GM12878 (cell line): ENCODE measurements around the gene SETD2. TPM values are rescaled to one million over a fixed set of nuclear protein-coding genes. Genes with fewer than 3 reads are reported as not detected.

Source experiments
- ATAC-seq: fragments of 200-7000 bp; cut with Tn5 transposase; 3 replicates; pipeline ENCODE4 v1.9.1; 2020; ENCODE audit warnings: mild to moderate bottlenecking, moderate library complexity
- BruUV-seq: library from RNA; stranded (reverse); fragments of 400-500 nt; replicated peaks from 2 replicates; lab custom pipeline; 2021; lab: Mats Ljungman, UMichigan
- CTCF ChIA-PET: fragments of 300-600 bp; sonication (Branson Sonifier 250); formaldehyde crosslinking; extraction: SDS; loops from one replicate; lab custom pipeline; 2021; ENCODE audit warnings: inconsistent platforms; lab: Yijun Ruan, JAX
- POLR2A ChIA-PET: fragments of 350-600 bp; formaldehyde crosslinking; extraction: SDS; loops from one replicate; lab custom pipeline; 2021; ENCODE audit warnings: inconsistent platforms; lab: Charles Lee
- RAD21 ChIA-PET: fragments of 300-600 bp; sonication (Branson Sonifier 250); formaldehyde crosslinking; loops from one replicate; lab custom pipeline; 2023; ENCODE audit warnings: antibody characterized with exemption; ENCODE audit not compliant: unreplicated experiment; lab: Charles Lee
- SMC1A ChIA-PET: fragments of 300-600 bp; sonication (Branson Sonifier 250); formaldehyde crosslinking; loops from one replicate; lab custom pipeline; 2023; ENCODE audit not compliant: unreplicated experiment, uncharacterized antibody; lab: Charles Lee
- DNase-seq: peaks from one replicate; pipeline ENCODE4 v3.0.0-alpha.2; 2011; ENCODE audit warnings: low read depth, low spot score
- FAIRE-seq: peaks from 3 replicates; lab custom pipeline; 2011; peaks lifted over from hg19 to GRCh38; lab: Jason Lieb, UNC
- H2AFZ ChIP-seq: 2 replicates; pipeline ENCODE4 v1.6.0; 2011; ENCODE audit warnings: low read depth, low read length, control low read depth; ENCODE audit not compliant: control insufficient read depth
- H3K27ac ChIP-seq: 2 replicates; pipeline ENCODE4 v1.5.1; 2011; ENCODE audit warnings: control low read depth; ENCODE audit not compliant: control insufficient read depth, insufficient read depth
- H3K27me3 ChIP-seq, 2 experiments: replicated peaks in 1 of 2; 2 replicates each; pipeline versions ENCODE4 v1.6.0 to v1.6.1; 2011; ENCODE audit warnings: low read length in 1 of 2; ENCODE audit not compliant: control insufficient read depth in 2 of 2, insufficient read depth in 2 of 2
- H3K36me3 ChIP-seq, 2 experiments: 2 replicates each; pipeline ENCODE4 v1.5.1; 2011; ENCODE audit warnings: low read length in 1 of 2; ENCODE audit not compliant: control insufficient read depth in 2 of 2, insufficient read depth in 2 of 2
- H3K4me1 ChIP-seq: 2 replicates; pipeline ENCODE4 v1.6.1; 2011; ENCODE audit warnings: mild to moderate bottlenecking, low read length, moderate library complexity, mixed read lengths; ENCODE audit not compliant: control insufficient read depth, insufficient read depth
- H3K4me2 ChIP-seq: 2 replicates; pipeline ENCODE4 v1.6.0; 2011; ENCODE audit warnings: control low read depth; ENCODE audit not compliant: control insufficient read depth, insufficient read depth
- H3K4me3 ChIP-seq: fragments of 200-600 bp; sonication (generic); 2 replicates; pipeline ENCODE4 v1.5.1; 2016
- H3K79me2 ChIP-seq: 2 replicates; pipeline ENCODE4 v1.6.0; 2011; ENCODE audit warnings: low read length; ENCODE audit not compliant: control insufficient read depth, insufficient read depth
- H3K9ac ChIP-seq: 2 replicates; pipeline ENCODE4 v1.8.0; 2011; ENCODE audit warnings: low read length, control low read depth, mixed read lengths; ENCODE audit not compliant: control insufficient read depth, insufficient read depth
- H3K9me3 ChIP-seq: replicated peaks from 3 replicates; pipeline ENCODE4 v1.5.1; 2011; ENCODE audit warnings: mild to moderate bottlenecking, low read length; ENCODE audit not compliant: control insufficient read depth, insufficient read depth
- H4K20me1 ChIP-seq: 2 replicates; pipeline ENCODE4 v1.6.0; 2011; ENCODE audit not compliant: control insufficient read depth, insufficient read depth
- CEBPB ChIP-seq, 2 experiments: fragments of 150-350 bp in 1 of 2; IDR thresholded peaks; 2 replicates each; pipeline ENCODE4 v1.6.1; 2012 to 2014; ENCODE audit warnings: low read depth in 2 of 2, low read length in 2 of 2, borderline replicate concordance in 1 of 2, inconsistent platforms in 1 of 2
- CEBPZ ChIP-seq: fragments of 150-350 bp; IDR thresholded peaks from 2 replicates; pipeline ENCODE4 v1.6.1; 2016; ENCODE audit warnings: low read depth, low read length
- CHD2 ChIP-seq: IDR thresholded peaks from 2 replicates; pipeline ENCODE4 v1.6.1; 2011; ENCODE audit warnings: low read depth, low read length, improper control_type of control experiment, borderline replicate concordance
- EGR1 ChIP-seq, 2 experiments: IDR thresholded peaks; 1 replicate in 1 of 2; 2 replicates in 1 of 2; pipeline ENCODE4 v1.6.1; 2011 to 2012; ENCODE audit warnings: low read depth in 2 of 2, low read length in 2 of 2, borderline replicate concordance in 1 of 2, mild to moderate bottlenecking in 1 of 2, moderate library complexity in 1 of 2
- MXI1 ChIP-seq: fragments of 150-350 bp; IDR thresholded peaks from 2 replicates; pipeline ENCODE4 v1.6.1; 2011; ENCODE audit warnings: low read depth, mild to moderate bottlenecking, inconsistent platforms, low read length, improper control_type of control experiment
- POLR2A ChIP-seq: IDR thresholded peaks from 2 replicates; pipeline ENCODE4 v1.6.1; 2011; ENCODE audit warnings: low read depth, mild to moderate bottlenecking, low read length
- RCOR1 ChIP-seq: conservative IDR thresholded peaks from 2 replicates; pipeline ENCODE4 v1.6.1; 2012; ENCODE audit warnings: low read depth, low read length, improper control_type of control experiment
- TBL1XR1 ChIP-seq: IDR thresholded peaks from 2 replicates; pipeline ENCODE4 v1.6.1; 2012; ENCODE audit warnings: low read depth, low read length, improper control_type of control experiment
- ZBED1 ChIP-seq: IDR thresholded peaks from 2 replicates; pipeline ENCODE4 v1.6.1; 2016; ENCODE audit warnings: borderline replicate concordance
- ZNF207 ChIP-seq: fragments of 450-650 bp; IDR thresholded peaks from 2 replicates; pipeline ENCODE4 v1.6.1; 2014; ENCODE audit warnings: antibody characterized with exemption, mild to moderate bottlenecking, borderline replicate concordance
- ZNF24 ChIP-seq: fragments of 450-650 bp; IDR thresholded peaks from 2 replicates; pipeline ENCODE4 v1.6.1; 2017; ENCODE audit warnings: antibody characterized with exemption, mild to moderate bottlenecking
- ZZZ3 ChIP-seq: IDR thresholded peaks from 2 replicates; pipeline ENCODE4 v1.6.1; 2011; ENCODE audit warnings: low read depth; ENCODE audit not compliant: control insufficient read depth, insufficient read length
- WGBS: methylation state at CpG from one replicate; pipeline ENCODE4 v1.1.6; 2016; ENCODE audit warnings: low lambda C conversion rate; ENCODE audit not compliant: insufficient replicate concordance, insufficient coverage; ENCODE audit errors: missing lambda C conversion rate; 5-methylcytosine and 5-hydroxymethylcytosine counted together
- in situ Hi-C: fragments of 300-500 bp; cut with MboI; formaldehyde crosslinking; loops from 9 replicates; pipeline ENCODE4 v1.14.3; 2018; ENCODE audit warnings: mixed read lengths
- intact Hi-C: fragments of 100-400 bp; cut with micrococcal nuclease; formaldehyde crosslinking; loops from one replicate; pipeline ENCODE4 v1.14.2; 2022; ENCODE audit not compliant: unreplicated experiment
- polyA plus RNA-seq, 11 experiments: library from polyadenylated mRNA; depleted of rRNA in 4 of 11; unstranded in 6 of 11; stranded (reverse) in 5 of 11; fragments of >200 nt; fragmentation: Nextera tagmentation in 4 of 11; fragmentation: Illumina TruSeq in 1 of 11; extraction: Ambion mirVana in 4 of 11; extraction: Trizol in 1 of 11; gene quantifications; 1 replicate in 1 of 11; 2 replicates in 10 of 11; pipeline versions ENCODE4 v1.2.1 to v1.2.3, GENCODE V29; 2011 to 2016; ENCODE audit warnings: inconsistent platforms in 2 of 11, missing spikeins in 2 of 11, low read depth in 1 of 11
- total RNA-seq, 4 experiments: library from RNA; depleted of rRNA in 3 of 4; stranded (reverse); fragments of >200 nt in 3 of 4; fragmentation: Illumina TruSeq in 1 of 4; extraction: Trizol in 1 of 4; gene quantifications; 2 replicates each; pipeline versions ENCODE4 v1.2.1 to v1.2.3, GENCODE V29; 2013 to 2021

SETD2 gene
- total and polyA plus RNA-seq, 10 of the 15 experiments (the other 5 are each of a cell fraction or from before 2014, with no cell fraction given) = 8.4 to 44.9 (median 24.5) TPM

GRCh38 chr3:47003461-47004368 lies 160.2 kb downstream of the SETD2 start:
- no peak for DNase-seq
- BruUV-seq = no TSS peak
- RAD21 ChIA-PET = no interaction called here
- Histone ChIP-seq H3K27me3 (no peaks in the 10 kb centered on the region), H3K4me2 (no peak overlapping the region), H2AFZ (no peak overlapping the region), H3K4me1 (no peaks in the 10 kb centered on the region), H3K27ac (no peak overlapping the region), H3K9me3 (no peaks in the 10 kb centered on the region), H3K79me2 (no peaks in the 10 kb centered on the region), H3K4me3 (no peak overlapping the region), H3K36me3 (peaks cover 23 to 61% of the 10 kb centered on the region in 2 experiments; a peak in 3 of 4 replicates), H4K20me1 (no peaks in the 10 kb centered on the region), H3K9ac (no peak overlapping the region)
- 97% methylated on average over 27 of the region's 27 CpGs for WGBS
- POLR2A ChIA-PET = no interaction called here
- TF ChIP-seq CEBPB (IDR thresholded peaks at IDR 0.05; ENCODE audit: borderline replicate concordance in 1 of 2, low read depth in 2 of 2, low read length in 2 of 2) (no peak), ZBED1 (no peak), POLR2A (0 out of 2 replicates have a peak, but pooled peaks have one; percentile 15), TBL1XR1 (no peak), EGR1 (IDR thresholded peaks at IDR 0.05; ENCODE audit: borderline replicate concordance in 1 of 2, low read depth in 2 of 2, low read length in 2 of 2) (no peak)
- in situ Hi-C loops (no loop called here), intact Hi-C loops (no loop called here)
- no peak for ATAC-seq
- SMC1A ChIA-PET = interaction anchor here (0.7 kb wide), 1 partner anchor 371 kb away, joined by 3 read pairs; no protein-coding TSS in a partner anchor
- CTCF ChIA-PET = no interaction called here
- FAIRE-seq = no peak

GRCh38 chr3:47003056-47003410 lies 160.9 kb downstream of the SETD2 start:
- no peaks in the 10 kb centered on the region for H4K20me1 ChIP-seq
- WGBS = 84% methylated on average over 10 of the region's 10 CpGs
- ATAC-seq = no peak
- SMC1A ChIA-PET = no interaction called here
- H3K79me2 ChIP-seq = no peaks in the 10 kb centered on the region
- BruUV-seq = no TSS peak
- H3K9me3 ChIP-seq = no peaks in the 10 kb centered on the region
- H3K27ac ChIP-seq = no peak overlapping the region
- H3K4me2 ChIP-seq = no peak overlapping the region
- intact Hi-C loops = no loop called here
- H3K27me3 ChIP-seq = no peaks in the 10 kb centered on the region
- no peak overlapping the region for H3K9ac ChIP-seq
- CTCF ChIA-PET = no interaction called here
- no peak for DNase-seq
- FAIRE-seq = no peak
- no peaks in the 10 kb centered on the region for H3K4me1 ChIP-seq
- no peak overlapping the region for H3K4me3 ChIP-seq
- H2AFZ ChIP-seq = no peak overlapping the region
- peaks cover 23 to 58% of the 10 kb centered on the region in 2 experiments; a peak in 3 of 4 replicates for H3K36me3 ChIP-seq
- RAD21 ChIA-PET = no interaction called here
- in situ Hi-C loops = no loop called here
- POLR2A ChIA-PET = no interaction called here
- no peak for TF ChIP-seq ZNF207
- TF ChIP-seq EGR1 (IDR thresholded peaks at IDR 0.05; ENCODE audit: borderline replicate concordance in 1 of 2, low read depth in 2 of 2, low read length in 2 of 2) = no peak
- no peak for TF ChIP-seq ZZZ3
- no peak for TF ChIP-seq MXI1
- no peak for TF ChIP-seq RCOR1
- TF ChIP-seq CHD2 = no peak
- no peak for TF ChIP-seq ZNF24
- TF ChIP-seq CEBPZ = no peak
